Colon (tissue), 2 donors: ENCODE measurements around the gene SPATA31A7.
"Not testable (repeated sequence)": the region's sequence is repeated elsewhere in the genome, so short reads cannot be mapped to it uniquely, and the experiment has no call there.

ENCODE experiments used
- FAIRE-seq: peaks from 2 replicates; lab custom pipeline; 2012; peaks lifted over from hg19 to GRCh38; lab: Jason Lieb, UNC
- donor health status: control.
- donor health status: control.

The SPATA31A7 gene

DNA sequence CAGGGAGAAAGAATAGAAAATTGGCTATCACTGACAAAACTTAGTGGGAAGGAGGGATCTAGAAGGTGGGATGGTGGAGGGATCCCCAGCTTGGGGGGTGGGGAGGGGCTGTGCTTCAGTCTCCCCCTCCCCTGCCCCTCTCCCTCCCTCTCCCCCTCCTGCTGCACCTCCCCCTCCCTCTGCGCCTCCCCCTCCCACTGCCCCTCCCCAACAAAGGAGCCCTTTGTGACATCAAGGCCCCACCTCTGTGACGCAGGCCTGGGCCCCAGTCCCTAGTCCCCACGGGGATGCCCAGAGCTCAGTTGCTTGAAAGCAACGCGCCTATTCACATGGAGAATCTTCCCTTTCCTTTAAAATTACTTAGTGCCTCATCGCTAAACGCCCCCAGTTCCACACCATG is at the start of gene SPATA31A7:
TSS of gene SPATA31A7 (plus strand) at position 301 of the 400 bp plus-strand sequence. CDS start at position 330, 29 bp downstream.
- FAIRE-seq = not testable (repeated sequence)

DNA sequence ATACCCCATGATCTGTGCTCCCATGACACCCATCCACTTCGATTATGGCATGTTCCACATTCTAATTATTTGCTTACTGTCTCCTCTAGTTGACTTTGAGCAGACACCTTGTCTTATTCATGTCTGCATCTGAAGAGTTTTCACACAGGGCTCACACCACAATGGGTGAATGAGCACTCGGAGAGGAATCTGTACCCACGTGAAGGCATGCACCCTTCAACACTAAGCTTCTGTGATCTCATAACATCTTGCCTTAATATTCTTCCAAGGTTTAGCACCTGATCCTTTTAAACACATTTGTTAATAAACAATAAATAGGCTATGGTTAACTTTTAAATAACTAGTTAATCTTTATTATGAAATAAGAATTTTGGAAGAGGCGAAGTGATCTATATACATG is 36.6 kb downstream of the SPATA31A7 start:
- FAIRE-seq = not testable (repeated sequence)
